PC-3 (cell line): Measurements from ENCODE around the gene ZNF641.

ENCODE experiments used
- CTCF ChIP-seq: fragments of 300-600 bp; sonication (generic); conservative IDR thresholded peaks from 2 replicates; pipeline ENCODE4 v1.5.1; 2017; ENCODE audit warnings: antibody characterized with exemption, low read depth, mild to moderate bottlenecking, low read length
- EZH2 ChIP-seq: fragments of 300-600 bp; sonication (generic); IDR thresholded peaks from one replicate; pipeline ENCODE4 v1.6.1; 2017; ENCODE audit warnings: antibody characterized with exemption, mild to moderate bottlenecking, low read length; ENCODE audit not compliant: unreplicated experiment

DNA sequence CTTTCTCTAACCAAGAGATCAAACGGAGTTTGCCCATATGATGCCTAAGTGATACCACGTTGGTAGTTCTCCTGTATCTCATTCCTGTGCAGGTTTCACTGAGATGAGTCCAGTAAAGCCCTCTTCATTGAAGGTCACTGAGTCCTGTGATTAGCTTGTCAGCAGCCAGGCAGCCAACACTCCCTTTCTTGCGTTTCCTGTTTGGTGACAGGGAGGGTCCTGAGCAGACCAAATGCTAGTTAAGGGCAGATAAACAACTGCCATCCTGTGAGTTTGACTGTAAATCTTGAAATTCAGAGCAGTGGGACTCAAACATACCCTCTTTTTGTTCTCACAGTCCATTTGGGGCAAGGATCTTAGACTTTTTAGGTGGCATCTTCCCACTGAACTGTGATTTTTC lies 39.4 kb downstream of the ZNF641 start:
- TF ChIP-seq CTCF: no peak
- TF ChIP-seq EZH2: no peak
